ENCODE data around the gene IL12A.

The IL12A gene

GRCh38 chr3:159991591-159991990, 3.0 kb downstream of the IL12A start:
- H3K27ac ChIP-seq = no peak overlapping the region
- H3K4me3 ChIP-seq = no peak overlapping the region
- no peak for DNase-seq (ENCODE audit: low spot score)
- TF ChIP-seq, protein P1, sequence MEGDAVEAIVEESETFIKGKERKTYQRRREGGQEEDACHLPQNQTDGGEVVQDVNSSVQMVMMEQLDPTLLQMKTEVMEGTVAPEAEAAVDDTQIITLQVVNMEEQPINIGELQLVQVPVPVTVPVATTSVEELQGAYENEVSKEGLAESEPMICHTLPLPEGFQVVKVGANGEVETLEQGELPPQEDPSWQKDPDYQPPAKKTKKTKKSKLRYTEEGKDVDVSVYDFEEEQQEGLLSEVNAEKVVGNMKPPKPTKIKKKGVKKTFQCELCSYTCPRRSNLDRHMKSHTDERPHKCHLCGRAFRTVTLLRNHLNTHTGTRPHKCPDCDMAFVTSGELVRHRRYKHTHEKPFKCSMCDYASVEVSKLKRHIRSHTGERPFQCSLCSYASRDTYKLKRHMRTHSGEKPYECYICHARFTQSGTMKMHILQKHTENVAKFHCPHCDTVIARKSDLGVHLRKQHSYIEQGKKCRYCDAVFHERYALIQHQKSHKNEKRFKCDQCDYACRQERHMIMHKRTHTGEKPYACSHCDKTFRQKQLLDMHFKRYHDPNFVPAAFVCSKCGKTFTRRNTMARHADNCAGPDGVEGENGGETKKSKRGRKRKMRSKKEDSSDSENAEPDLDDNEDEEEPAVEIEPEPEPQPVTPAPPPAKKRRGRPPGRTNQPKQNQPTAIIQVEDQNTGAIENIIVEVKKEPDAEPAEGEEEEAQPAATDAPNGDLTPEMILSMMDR (IDR thresholded peaks at IDR 0.05) = no peak

- TF ChIP-seq, protein P1 (IDR thresholded peaks at IDR 0.05) = no peak
- Histone ChIP-seq H3K4me3 (no peak overlapping the region), H3K27ac (no peak overlapping the region)
- DNase-seq (ENCODE audit: low spot score) = no peak
Measured at GRCh38 chr3:159992589-159992988, 4.0 kb downstream of the IL12A start.

DNA sequence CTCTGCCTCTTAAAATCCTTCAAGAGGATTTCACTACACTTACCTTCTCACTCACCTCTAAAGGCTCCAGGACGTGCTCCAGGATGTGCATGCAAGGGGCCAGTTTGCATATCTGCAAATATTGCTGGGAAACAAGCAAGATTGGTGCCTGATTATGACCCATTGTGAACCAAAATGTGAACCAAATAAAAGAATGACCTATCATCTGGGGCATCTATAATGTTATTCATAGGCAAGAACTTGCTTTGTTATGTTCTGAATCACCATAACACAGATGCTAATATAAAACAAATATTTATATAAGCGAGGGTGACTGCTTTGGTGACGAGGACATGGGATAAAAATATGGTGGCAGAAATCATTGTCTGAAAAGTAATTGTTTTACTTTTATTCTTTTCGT, 5.5 kb downstream of the IL12A start:
- Histone ChIP-seq H3K4me3 (no peak overlapping the region), H3K27ac (no peak overlapping the region)
- no peak for DNase-seq (ENCODE audit: low spot score)
- TF ChIP-seq, protein P1 (IDR thresholded peaks at IDR 0.05) = no peak

GRCh38 chr3:159995091-159995490, 6.5 kb downstream of the IL12A start:
- no peak for DNase-seq (ENCODE audit: low spot score)
- H3K4me3 ChIP-seq = no peak overlapping the region
- TF ChIP-seq, protein P1 (IDR thresholded peaks at IDR 0.05) = no peak
- H3K27ac ChIP-seq = no peak overlapping the region

GRCh38 chr3:159996018-159996417, 7.4 kb downstream of the IL12A start:
- DNase-seq (ENCODE audit: low spot score) = no peak
- TF ChIP-seq, protein P1 (IDR thresholded peaks at IDR 0.05) = no peak
- H3K4me3 ChIP-seq = no peak overlapping the region

DNA sequence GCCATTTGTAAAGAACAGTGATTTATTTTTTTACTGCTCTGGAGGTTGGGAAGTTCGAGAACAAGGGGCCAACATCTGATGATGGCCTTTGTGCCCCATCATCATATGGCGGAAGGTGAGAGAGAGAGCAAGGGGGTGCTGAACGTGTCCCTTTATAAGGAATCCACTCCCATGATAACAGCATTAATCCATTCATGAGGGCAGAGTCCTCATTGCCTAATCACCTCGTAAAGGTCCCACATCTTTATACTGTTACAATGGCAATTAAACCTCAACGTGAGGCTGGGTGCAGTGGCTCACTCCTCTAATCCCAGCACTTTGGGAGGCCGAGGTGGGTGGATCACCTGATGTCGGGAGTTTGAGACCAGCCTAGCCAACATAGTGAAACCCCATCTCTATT, 8.3 kb downstream of the IL12A start:
- Histone ChIP-seq H3K4me3 (no peak overlapping the region), H3K27ac (no peak overlapping the region)
- no peak for DNase-seq (ENCODE audit: low spot score)
- TF ChIP-seq, protein P1 (IDR thresholded peaks at IDR 0.05) = no peak

More at GRCh38 chr3:159996018-159996417, 7.4 kb downstream of the IL12A start:
- H3K27ac ChIP-seq = no peak overlapping the region

GRCh38 chr3:160001148-160001760, 12.6 kb downstream of the IL12A start:
- DNase-seq (ENCODE audit: low spot score) = no peak
- Histone ChIP-seq H3K27ac (no peak overlapping the region), H3K4me3 (no peak overlapping the region)
- TF ChIP-seq, protein P1 (IDR thresholded peaks at IDR 0.05) = no peak
